Measurements from ENCODE around the gene NCAM2.

GRCh38 chr21:21204366-21204996 is 206.3 kb downstream of the NCAM2 start:
- TF ChIP-seq TAF1 (IDR thresholded peaks at IDR 0.05; ENCODE audit: low read depth, low read length) (no peak), POLR2A (IDR thresholded peaks at IDR 0.05; ENCODE audit: low read depth, low read length) (no peak), POLR2AphosphoS5 (IDR thresholded peaks at IDR 0.05; ENCODE audit: low read depth, low read length) (no peak), POU2F2 (IDR thresholded peaks at IDR 0.05; ENCODE audit: low read depth, low read length) (no peak), SPI1 (IDR thresholded peaks at IDR 0.05; ENCODE audit: low read depth, low read length) (no peak), PAX5 (IDR thresholded peaks at IDR 0.05; ENCODE audit: insufficient read depth, low read length, severe bottlenecking) (no peak)

All from GM12891 (cell line).